Measurements from ENCODE around the gene CLN6.

DNA sequence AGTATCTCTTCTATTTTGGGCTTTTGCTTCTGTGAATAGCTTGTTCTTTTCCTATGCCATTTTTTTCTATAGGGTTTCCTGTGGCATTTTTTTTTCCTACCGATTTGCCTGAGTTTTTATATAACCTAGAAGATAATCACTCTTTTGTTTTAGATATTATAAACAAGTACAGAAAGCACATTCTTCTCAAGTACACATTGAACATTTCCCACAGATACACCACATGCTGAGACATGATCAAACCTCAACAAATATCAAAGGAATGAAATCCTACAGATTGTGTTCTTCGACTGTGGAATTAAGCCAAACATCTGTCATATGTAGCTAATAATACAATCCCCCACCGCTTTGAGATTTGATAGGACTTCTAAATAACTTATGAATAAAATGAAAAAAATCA, 38.9 kb upstream of the CLN6 start:
- TF ChIP-seq, protein P1, sequence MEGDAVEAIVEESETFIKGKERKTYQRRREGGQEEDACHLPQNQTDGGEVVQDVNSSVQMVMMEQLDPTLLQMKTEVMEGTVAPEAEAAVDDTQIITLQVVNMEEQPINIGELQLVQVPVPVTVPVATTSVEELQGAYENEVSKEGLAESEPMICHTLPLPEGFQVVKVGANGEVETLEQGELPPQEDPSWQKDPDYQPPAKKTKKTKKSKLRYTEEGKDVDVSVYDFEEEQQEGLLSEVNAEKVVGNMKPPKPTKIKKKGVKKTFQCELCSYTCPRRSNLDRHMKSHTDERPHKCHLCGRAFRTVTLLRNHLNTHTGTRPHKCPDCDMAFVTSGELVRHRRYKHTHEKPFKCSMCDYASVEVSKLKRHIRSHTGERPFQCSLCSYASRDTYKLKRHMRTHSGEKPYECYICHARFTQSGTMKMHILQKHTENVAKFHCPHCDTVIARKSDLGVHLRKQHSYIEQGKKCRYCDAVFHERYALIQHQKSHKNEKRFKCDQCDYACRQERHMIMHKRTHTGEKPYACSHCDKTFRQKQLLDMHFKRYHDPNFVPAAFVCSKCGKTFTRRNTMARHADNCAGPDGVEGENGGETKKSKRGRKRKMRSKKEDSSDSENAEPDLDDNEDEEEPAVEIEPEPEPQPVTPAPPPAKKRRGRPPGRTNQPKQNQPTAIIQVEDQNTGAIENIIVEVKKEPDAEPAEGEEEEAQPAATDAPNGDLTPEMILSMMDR (IDR thresholded peaks at IDR 0.05; ENCODE audit: insufficient read depth, low read depth, low read length): no peak
- TF ChIP-seq EZH2 (IDR thresholded peaks at IDR 0.05; ENCODE audit: insufficient read depth, low read length): no peak
